Prostate gland (tissue), 2 donors: Measurements from ENCODE around the gene CCT6A. TPM values are rescaled to one million over a fixed set of nuclear protein-coding genes. Genes with fewer than 3 reads are reported as not detected.
A peak's percentile ranks its signal among the peaks of the same experiment; 100 is the strongest.
"Not testable (repeated sequence)": the region's sequence is repeated elsewhere in the genome, so short reads cannot be mapped to it uniquely, and the experiment has no call there.

Experiments used
- DNase-seq: peaks from one replicate; pipeline ENCODE4 v3.0.0-alpha.2; 2019; ENCODE audit warnings: low spot score
- H3K27ac ChIP-seq, 2 donors: fragments of 200-600 bp; sonication (generic); 2 replicates each; pipeline ENCODE4 v1.5.1; 2017 to 2019
- H3K27me3 ChIP-seq: fragments of 200-600 bp; sonication (generic); replicated peaks from 2 replicates; pipeline ENCODE4 v1.5.1; 2019; ENCODE audit not compliant: insufficient read depth
- H3K36me3 ChIP-seq, 2 donors: fragments of 200-600 bp; sonication (generic); 1 replicate in 1 of 2; 2 replicates in 1 of 2; pipeline versions ENCODE4 v1.5.1 to v1.8.1; 2017 to 2019
- H3K4me1 ChIP-seq: fragments of 200-600 bp; sonication (generic); replicated peaks from 2 replicates; pipeline ENCODE4 v1.5.1; 2019
- H3K4me3 ChIP-seq, 2 donors: fragments of 200-600 bp; sonication (generic); 2 replicates each; pipeline ENCODE4 v1.5.1; 2017 to 2019
- H3K9me3 ChIP-seq: fragments of 200-600 bp; sonication (generic); 2 replicates; pipeline ENCODE4 v1.5.1; 2017
- POLR2A ChIP-seq: fragments of 450-650 bp; IDR thresholded peaks from one replicate; pipeline ENCODE4 v1.6.1; 2016; ENCODE audit warnings: antibody characterized with exemption, mild to moderate bottlenecking
- POLR2AphosphoS5 ChIP-seq: sonication (generic); formaldehyde crosslinking; IDR thresholded peaks from one replicate; pipeline ENCODE4 v1.6.1; 2017; ENCODE audit warnings: antibody characterized with exemption
- WGBS: methylation state at CpG from one replicate; pipeline ENCODE4 v1.1.5; 2018; 5-methylcytosine and 5-hydroxymethylcytosine counted together
- intact Hi-C: fragments of 100-400 bp; cut with DNase I; formaldehyde crosslinking; loops from one replicate; pipeline ENCODE4 v1.14.2; 2022
- total RNA-seq, 2 donors: library from RNA; depleted of rRNA; stranded (reverse); fragments of >200 nt; gene quantifications; one replicate each; pipeline ENCODE4 v1.1.0, GENCODE V29; 2016
- TF ChIP-seq, protein P1 (sequence below), 4 experiments: fragments of 200-600 bp in 2 of 4; fragments of 450-650 bp in 2 of 4; sonication (generic) in 2 of 4; IDR thresholded peaks; 1 replicate in 3 of 4; 2 replicates in 1 of 4; pipeline ENCODE4 v1.5.1; 2016 to 2019; ENCODE audit warnings: antibody characterized with exemption in 4 of 4, mild to moderate bottlenecking in 2 of 4, moderate library complexity in 2 of 4

Gene CCT6A, protein sequence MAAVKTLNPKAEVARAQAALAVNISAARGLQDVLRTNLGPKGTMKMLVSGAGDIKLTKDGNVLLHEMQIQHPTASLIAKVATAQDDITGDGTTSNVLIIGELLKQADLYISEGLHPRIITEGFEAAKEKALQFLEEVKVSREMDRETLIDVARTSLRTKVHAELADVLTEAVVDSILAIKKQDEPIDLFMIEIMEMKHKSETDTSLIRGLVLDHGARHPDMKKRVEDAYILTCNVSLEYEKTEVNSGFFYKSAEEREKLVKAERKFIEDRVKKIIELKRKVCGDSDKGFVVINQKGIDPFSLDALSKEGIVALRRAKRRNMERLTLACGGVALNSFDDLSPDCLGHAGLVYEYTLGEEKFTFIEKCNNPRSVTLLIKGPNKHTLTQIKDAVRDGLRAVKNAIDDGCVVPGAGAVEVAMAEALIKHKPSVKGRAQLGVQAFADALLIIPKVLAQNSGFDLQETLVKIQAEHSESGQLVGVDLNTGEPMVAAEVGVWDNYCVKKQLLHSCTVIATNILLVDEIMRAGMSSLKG
- total RNA-seq, result 10 to 100 TPM; 60.0 to 64.3 TPM

DNA sequence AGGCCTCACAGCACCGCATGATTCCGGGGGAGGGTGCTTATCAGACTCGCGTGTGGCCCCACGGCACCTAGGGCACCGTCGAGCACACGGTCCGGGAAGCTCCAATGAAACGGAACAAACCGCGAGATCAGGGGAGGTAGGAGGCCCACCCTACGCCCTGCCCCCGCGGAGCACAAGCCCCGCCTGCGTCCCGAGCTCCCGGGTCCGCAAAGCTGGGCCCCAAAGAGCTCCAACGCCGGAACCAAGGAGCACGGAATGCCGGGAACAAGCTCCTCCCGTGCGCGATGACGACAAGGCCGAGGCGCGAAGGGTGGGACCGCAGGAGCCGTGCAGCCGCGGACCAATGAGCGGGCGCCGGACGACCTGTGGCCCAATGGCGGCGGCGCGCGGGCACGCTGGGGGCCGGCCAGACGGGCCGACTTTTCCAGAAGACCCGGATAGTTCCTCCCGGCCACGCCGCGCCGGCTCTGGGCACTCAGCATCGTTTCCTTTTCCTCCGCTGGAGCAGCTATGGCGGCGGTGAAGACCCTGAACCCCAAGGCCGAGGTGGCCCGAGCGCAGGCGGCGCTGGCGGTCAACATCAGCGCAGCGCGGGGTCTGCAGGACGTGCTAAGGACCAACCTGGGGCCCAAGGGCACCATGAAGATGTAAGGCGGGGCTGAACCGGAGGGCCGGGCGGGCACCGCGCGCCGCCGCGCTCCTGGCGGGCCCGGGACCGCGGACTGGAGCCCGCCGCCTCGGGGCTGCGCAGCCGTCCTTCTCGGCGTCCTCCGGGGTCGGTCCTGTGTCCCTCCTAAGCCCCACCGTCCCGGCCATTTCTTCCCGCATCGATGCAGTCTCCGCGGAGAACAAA is at the start of gene CCT6A, which contains the start of gene PSPH:
TSS of gene CCT6A (plus strand) at position 427 of the 853 bp plus-strand sequence. CDS start at position 511, 84 bp downstream.
TSS of gene PSPH (minus strand) at position 106 of the 853 bp plus-strand sequence. CDS start 30,232 bp downstream, outside the sequence.
- TF ChIP-seq, protein P1, sequence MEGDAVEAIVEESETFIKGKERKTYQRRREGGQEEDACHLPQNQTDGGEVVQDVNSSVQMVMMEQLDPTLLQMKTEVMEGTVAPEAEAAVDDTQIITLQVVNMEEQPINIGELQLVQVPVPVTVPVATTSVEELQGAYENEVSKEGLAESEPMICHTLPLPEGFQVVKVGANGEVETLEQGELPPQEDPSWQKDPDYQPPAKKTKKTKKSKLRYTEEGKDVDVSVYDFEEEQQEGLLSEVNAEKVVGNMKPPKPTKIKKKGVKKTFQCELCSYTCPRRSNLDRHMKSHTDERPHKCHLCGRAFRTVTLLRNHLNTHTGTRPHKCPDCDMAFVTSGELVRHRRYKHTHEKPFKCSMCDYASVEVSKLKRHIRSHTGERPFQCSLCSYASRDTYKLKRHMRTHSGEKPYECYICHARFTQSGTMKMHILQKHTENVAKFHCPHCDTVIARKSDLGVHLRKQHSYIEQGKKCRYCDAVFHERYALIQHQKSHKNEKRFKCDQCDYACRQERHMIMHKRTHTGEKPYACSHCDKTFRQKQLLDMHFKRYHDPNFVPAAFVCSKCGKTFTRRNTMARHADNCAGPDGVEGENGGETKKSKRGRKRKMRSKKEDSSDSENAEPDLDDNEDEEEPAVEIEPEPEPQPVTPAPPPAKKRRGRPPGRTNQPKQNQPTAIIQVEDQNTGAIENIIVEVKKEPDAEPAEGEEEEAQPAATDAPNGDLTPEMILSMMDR (IDR thresholded peaks at IDR 0.05), result peak in 1 of 4 experiments; percentile 20
- TF ChIP-seq POLR2AphosphoS5 (peak; percentile 96), POLR2A (peak; percentile 83)
- 0% methylated on average over 83 of the region's 97 CpGs for WGBS
- H3K27ac ChIP-seq, result peak within 1 kb of the TSS; percentile 89
- H3K4me1 ChIP-seq, result no peaks in the 10 kb centered on the region
- intact Hi-C loops, result loop anchor here (10.0 kb wide), 1 partner anchor 87 kb away; the partner anchor contains the start of gene NIPSNAP2
- DNase-seq, result peak; percentile 99
- H3K9me3 ChIP-seq, result no peaks in the 10 kb centered on the region
- H3K4me3 ChIP-seq, result peak within 1 kb of the TSS; percentile 66 to 83
- peaks cover 8 to 11% of the 10 kb centered on the region in 2 donors for H3K36me3 ChIP-seq
- no peaks in the 10 kb centered on the region for H3K27me3 ChIP-seq

DNA sequence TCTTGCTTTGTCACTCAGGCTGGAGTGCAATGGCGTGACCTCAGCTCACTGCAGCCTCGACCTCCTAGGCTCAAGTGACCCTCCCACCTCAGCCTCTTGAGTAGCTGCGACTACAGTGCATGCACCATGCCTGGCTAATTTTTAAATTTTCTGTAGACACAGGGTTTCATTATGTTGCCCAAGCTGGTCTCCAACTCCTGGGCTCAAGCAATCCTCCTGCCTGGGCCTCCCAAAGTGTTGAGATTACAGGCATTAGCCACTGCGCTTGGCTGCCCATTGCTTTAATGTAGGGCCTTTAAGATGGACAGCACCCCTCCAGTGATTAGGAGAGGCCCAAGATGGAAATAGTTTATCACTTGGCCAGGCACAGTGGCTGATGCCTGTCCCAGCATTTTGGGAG is 47.8 kb upstream of the CCT6A start:
- Histone ChIP-seq H3K4me1 (no peaks in the 10 kb centered on the region), H3K4me3 (no peak overlapping the region), H3K27ac (no peak overlapping the region), H3K36me3 (no peaks in the 10 kb centered on the region), H3K9me3 (no peaks in the 10 kb centered on the region), H3K27me3 (no peaks in the 10 kb centered on the region)
- 97% methylated on average over 4 of the region's 4 CpGs for WGBS
- no peak for DNase-seq
- intact Hi-C loops, result loop anchor here (5.0 kb wide), 1 partner anchor 69 kb away; no protein-coding TSS in a partner anchor
- TF ChIP-seq, protein P1 (IDR thresholded peaks at IDR 0.05), result no peak
- no peak for TF ChIP-seq POLR2AphosphoS5
- no peak for TF ChIP-seq POLR2A

DNA sequence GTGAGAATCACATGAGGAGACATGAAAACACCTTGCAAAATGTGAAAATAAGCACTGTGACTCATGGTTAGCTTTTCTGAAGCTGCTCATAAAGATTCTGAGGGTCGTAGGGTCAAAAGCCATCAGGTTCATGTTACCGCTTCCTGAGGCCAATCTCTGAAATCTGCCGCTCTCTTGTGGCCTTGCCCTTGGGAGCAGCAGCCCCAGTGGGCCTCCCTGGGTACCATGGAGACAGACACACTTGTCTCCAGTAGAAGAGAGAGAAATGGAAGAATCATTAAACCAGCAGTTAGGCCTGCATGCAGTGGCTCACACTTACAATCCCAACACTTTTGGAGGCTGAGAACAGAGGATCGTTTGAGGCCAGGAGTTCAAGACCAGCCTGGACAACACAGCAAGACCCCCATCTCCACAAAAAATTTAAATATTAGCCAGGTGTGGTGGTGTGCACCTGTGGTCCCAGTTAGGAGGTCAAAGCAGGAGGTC is 44.4 kb upstream of the CCT6A start:
- 79% methylated on average over 4 of the region's 4 CpGs for WGBS
- Histone ChIP-seq H3K27me3 (no peaks in the 10 kb centered on the region), H3K36me3 (no peaks in the 10 kb centered on the region), H3K4me3 (no peak overlapping the region), H3K9me3 (no peaks in the 10 kb centered on the region), H3K27ac (no peak overlapping the region), H3K4me1 (no peaks in the 10 kb centered on the region)
- no peak for TF ChIP-seq POLR2AphosphoS5
- DNase-seq, result no peak
- intact Hi-C loops, result no loop called here

DNA sequence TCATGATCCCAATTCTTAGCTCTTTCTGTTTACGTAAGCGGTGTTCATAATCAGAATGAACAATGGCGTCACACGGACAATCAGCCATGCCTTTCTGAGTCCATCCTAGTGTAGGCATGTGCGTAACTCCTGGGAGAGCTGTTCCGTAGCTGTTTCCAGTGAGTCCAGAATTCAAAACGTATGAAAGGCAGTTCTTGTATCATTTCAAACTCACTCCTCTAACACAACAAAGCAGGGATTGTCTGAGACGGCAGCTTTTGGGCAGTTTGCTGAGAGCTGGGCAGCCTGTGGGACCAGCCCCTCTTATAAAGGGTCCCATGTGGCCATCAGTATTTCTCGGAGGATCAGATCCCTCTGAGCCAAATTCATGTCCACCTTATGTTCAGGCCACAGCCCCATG is 43.7 kb upstream of the CCT6A start:
- Histone ChIP-seq H3K27me3 (no peaks in the 10 kb centered on the region), H3K9me3 (no peaks in the 10 kb centered on the region), H3K4me1 (no peaks in the 10 kb centered on the region), H3K36me3 (no peaks in the 10 kb centered on the region), H3K4me3 (no peak overlapping the region), H3K27ac (no peak overlapping the region)
- no peak for DNase-seq
- 61% methylated on average over 9 of the region's 9 CpGs for WGBS
- intact Hi-C loops, result no loop called here
- TF ChIP-seq POLR2A (no peak), POLR2AphosphoS5 (no peak)
- TF ChIP-seq, protein P1 (IDR thresholded peaks at IDR 0.05), result no peak

DNA sequence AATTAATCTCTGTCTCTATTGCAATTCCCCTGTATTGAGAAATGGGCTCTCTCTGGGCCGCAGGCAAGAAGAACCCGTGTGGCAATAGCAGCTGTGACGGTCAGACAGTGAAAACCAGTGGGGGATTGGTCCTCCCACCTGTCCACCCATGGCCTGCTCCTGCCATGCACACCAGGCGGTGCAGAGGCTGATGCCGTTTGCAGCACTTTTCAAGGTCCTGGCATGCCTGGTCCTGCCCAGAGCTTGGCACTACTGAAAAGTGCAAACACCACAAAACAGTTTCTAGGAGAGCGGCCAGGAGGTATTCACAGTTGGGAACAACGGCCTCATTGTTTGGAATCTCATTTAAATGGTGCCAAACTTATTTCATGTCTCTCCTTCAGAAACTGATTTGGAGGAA is 41.9 kb upstream of the CCT6A start:
- H3K36me3 ChIP-seq, result no peaks in the 10 kb centered on the region
- TF ChIP-seq, protein P1 (IDR thresholded peaks at IDR 0.05), result peak in 1 of 4 experiments; percentile 21
- TF ChIP-seq POLR2A (no peak), POLR2AphosphoS5 (peak; percentile 90)
- peak; percentile 88 for DNase-seq
- H3K4me1 ChIP-seq, result no peaks in the 10 kb centered on the region
- no peaks in the 10 kb centered on the region for H3K27me3 ChIP-seq
- H3K27ac ChIP-seq, result peak overlapping the region; percentile 46 to 51
- no peak overlapping the region for H3K4me3 ChIP-seq
- no peaks in the 10 kb centered on the region for H3K9me3 ChIP-seq
- intact Hi-C loops, result no loop called here
- 17% methylated on average over 7 of the region's 7 CpGs for WGBS

DNA sequence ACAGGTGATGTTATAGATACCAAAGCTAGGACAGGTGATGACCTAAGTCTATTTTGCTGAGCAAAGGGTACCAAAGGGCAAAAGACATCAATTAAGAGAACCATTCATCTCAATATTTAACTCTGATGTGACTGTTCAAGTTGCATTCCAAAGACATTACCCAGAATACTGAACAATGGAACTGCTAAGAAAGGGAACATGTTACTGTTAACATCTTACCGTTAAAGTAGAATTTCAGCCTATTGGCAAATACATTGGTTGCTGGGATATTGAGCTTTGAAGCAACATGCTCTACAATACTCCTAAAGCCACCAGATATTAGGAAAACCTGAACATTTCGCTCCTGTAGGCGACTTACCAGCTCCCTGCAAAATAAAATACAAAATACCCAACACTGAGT is 34.5 kb upstream of the CCT6A start:
- intact Hi-C loops, H3K27me3 ChIP-seq, DNase-seq, H3K27ac ChIP-seq, H3K9me3 ChIP-seq, H3K36me3 ChIP-seq, H3K4me1 ChIP-seq, H3K4me3 ChIP-seq: not testable (repeated sequence)
- 80% methylated on average over 3 of the region's 3 CpGs for WGBS
